ENCODE measurements around the gene HECTD2. TPM values are rescaled to one million over a fixed set of nuclear protein-coding genes. Genes with fewer than 3 reads are reported as not detected.
A peak's percentile ranks its signal among the peaks of the same experiment; 100 is the strongest.

HECTD2 gene
- total and polyA plus RNA-seq, 9 of the 15 experiments (the other 6 are each of a cell fraction or from before 2014, with no cell fraction given), result 1.3 to 5.9 (median 3.9) TPM

DNA sequence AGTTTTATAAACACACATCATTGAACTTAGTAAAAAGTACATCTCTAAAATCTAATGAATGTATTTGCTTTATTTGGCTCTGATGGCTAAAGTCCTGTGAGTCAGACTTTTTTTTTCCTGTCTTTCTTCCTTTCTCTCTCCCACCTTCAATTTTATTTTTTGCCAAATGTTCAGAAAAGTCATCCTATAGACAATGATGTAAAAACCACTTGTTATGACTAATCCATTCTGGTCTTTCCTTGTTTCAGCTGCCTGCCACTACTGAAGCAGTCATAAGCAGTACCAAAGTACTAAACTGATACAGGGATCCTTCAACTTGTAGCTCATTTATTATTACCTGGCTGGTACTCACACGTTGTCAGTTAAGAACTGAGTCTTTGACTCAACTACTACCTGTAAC, 23.9 kb downstream of the HECTD2 start (continued):
- no peak for TF ChIP-seq ZNF318 (IDR thresholded peaks at IDR 0.05; ENCODE audit: borderline replicate concordance in 1 of 2, low read depth in 1 of 2)

DNA sequence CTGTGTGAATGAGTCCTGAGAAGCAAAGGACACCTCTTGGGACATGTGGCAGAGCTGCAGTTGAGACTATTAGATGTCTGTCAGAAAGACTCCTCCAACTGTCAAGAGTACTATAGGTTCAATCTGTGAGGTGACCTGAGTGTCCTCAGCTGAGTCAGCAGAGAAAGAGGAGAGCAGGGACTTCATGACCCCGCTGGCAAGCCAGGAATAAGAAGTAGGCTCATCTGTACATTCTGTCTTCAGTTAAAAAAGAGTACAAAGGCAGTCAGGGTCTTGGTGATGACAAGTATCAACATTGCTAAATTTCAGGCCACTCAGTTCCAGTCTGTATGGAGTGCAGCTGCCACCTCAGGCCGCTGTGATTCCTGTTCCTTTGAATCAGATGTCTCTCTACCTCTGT, 25.1 kb downstream of the HECTD2 start:
- H3K79me2 ChIP-seq (ENCODE audit: control insufficient read depth, insufficient read depth, low read length), result no peaks in the 10 kb centered on the region
- DNase-seq (ENCODE audit: extremely low read depth in 1 of 4, low spot score in 3 of 4) (no peak), ATAC-seq (no peak), FAIRE-seq (peak; percentile 15)
- H3K4me2 ChIP-seq (ENCODE audit: insufficient read depth, low read length), result no peak overlapping the region
- 50% methylated on average over 1 of the region's 2 CpGs for WGBS (ENCODE audit: insufficient coverage, low coverage, missing lambda C conversion rate)
- H3K36me3 ChIP-seq (ENCODE audit: control insufficient read depth, insufficient read depth, low read length), result no peaks in the 10 kb centered on the region
- no peak overlapping the region for H2AFZ ChIP-seq (ENCODE audit: low read depth, low read length)
- no peaks in the 10 kb centered on the region for H3K9me3 ChIP-seq (replicated peaks; ENCODE audit: control insufficient read depth, insufficient read depth, low read depth, low read length)
- H3K4me1 ChIP-seq (replicated peaks in 1 of 2; ENCODE audit: control insufficient read depth in 2 of 2, insufficient read depth in 2 of 2, low read length in 2 of 2), result no peaks in the 10 kb centered on the region; a peak in 1 of 5 replicates
- H3K27ac ChIP-seq (ENCODE audit: extremely low read depth, low read depth, low read length), result no peak overlapping the region
- in situ Hi-C loops (cut with MboI) (no loop called here), intact Hi-C loops (cut with micrococcal nuclease) (no loop called here)
- no peaks in the 10 kb centered on the region for H4K20me1 ChIP-seq (replicated peaks; ENCODE audit: control insufficient read depth, insufficient read depth, low read length)
- no peak for TF ChIP-seq NCOA4 (IDR thresholded peaks at IDR 0.05; ENCODE audit: partially characterized antibody)
- TF ChIP-seq MCM7 (IDR thresholded peaks at IDR 0.05), result no peak
- no peak for TF ChIP-seq MEF2A (IDR thresholded peaks at IDR 0.05; ENCODE audit: control insufficient read depth, low read depth, low read length)
- TF ChIP-seq ZNF217 (CRISPR knock-in tag; IDR thresholded peaks at IDR 0.05), result no peak
- TF ChIP-seq NEUROD1 (IDR thresholded peaks at IDR 0.05; ENCODE audit: borderline replicate concordance, low read depth, low read length, partially characterized antibody), result no peak
- TF ChIP-seq C11orf30 (IDR thresholded peaks at IDR 0.05; ENCODE audit: low read depth), result 0 out of 2 replicates have a peak, but pooled peaks have one; percentile 11
- H3K9me1 ChIP-seq (ENCODE audit: control insufficient read depth, insufficient read depth, low read length), result no peaks in the 10 kb centered on the region
- no TSS peak for BruUV-seq (replicated peaks)
- no peak overlapping the region for H3K4me3 ChIP-seq
- POLR2A ChIA-PET, result interaction anchor here (0.7 kb wide), 1 partner anchor 1250 kb away, joined by 3 read pairs; no protein-coding TSS in a partner anchor
- no peak overlapping the region for H3K9ac ChIP-seq (ENCODE audit: insufficient read depth in 1 of 2, low read depth in 2 of 2, low read length in 2 of 2)
- no peaks in the 10 kb centered on the region for H3K27me3 ChIP-seq (ENCODE audit: control insufficient read depth in 2 of 2, insufficient read depth in 2 of 2, low read length in 2 of 2)
- CTCF ChIA-PET (ENCODE audit: low intra/inter-chr PET ratio), result no interaction called here

Data from K562 (cell line).